ENCODE data around the gene BIVM.

BIVM gene

GRCh38 chr13:102873653-102874052 lies 74.7 kb downstream of the BIVM start:
- Histone ChIP-seq H3K27ac (ENCODE audit: insufficient read depth, low read length, poor library complexity, severe bottlenecking) (no peak overlapping the region), H3K27me3 (replicated peaks; ENCODE audit: control insufficient read depth, insufficient read depth, low read length, poor library complexity, severe bottlenecking) (no peaks in the 10 kb centered on the region), H3K9me3 (ENCODE audit: control insufficient read depth, low read length) (no peaks in the 10 kb centered on the region), H3K4me1 (ENCODE audit: control insufficient read depth, insufficient read depth, low read length, poor library complexity, severe bottlenecking) (no peaks in the 10 kb centered on the region), H3K4me3 (ENCODE audit: insufficient read depth, low read depth, low read length, poor library complexity, severe bottlenecking) (no peak overlapping the region), H3K36me3 (ENCODE audit: control insufficient read depth, insufficient read depth, low read length) (peaks cover 63% of the 10 kb centered on the region)
- no peak for DNase-seq

GRCh38 chr13:102875256-102875655 lies 76.3 kb downstream of the BIVM start:
- H3K36me3 ChIP-seq (ENCODE audit: control insufficient read depth, insufficient read depth, low read length) = peaks cover 54% of the 10 kb centered on the region
- no peak overlapping the region for H3K27ac ChIP-seq (ENCODE audit: insufficient read depth, low read length, poor library complexity, severe bottlenecking)
- no peaks in the 10 kb centered on the region for H3K9me3 ChIP-seq (ENCODE audit: control insufficient read depth, low read length)
- H3K4me1 ChIP-seq (ENCODE audit: control insufficient read depth, insufficient read depth, low read length, poor library complexity, severe bottlenecking) = no peaks in the 10 kb centered on the region
- no peak for DNase-seq
- no peaks in the 10 kb centered on the region for H3K27me3 ChIP-seq (replicated peaks; ENCODE audit: control insufficient read depth, insufficient read depth, low read length, poor library complexity, severe bottlenecking)
- no peak overlapping the region for H3K4me3 ChIP-seq (ENCODE audit: insufficient read depth, low read depth, low read length, poor library complexity, severe bottlenecking)

- no peak for DNase-seq
- H3K4me3 ChIP-seq (ENCODE audit: insufficient read depth, low read depth, low read length, poor library complexity, severe bottlenecking) = no peak overlapping the region
- H3K4me1 ChIP-seq (ENCODE audit: control insufficient read depth, insufficient read depth, low read length, poor library complexity, severe bottlenecking) = no peaks in the 10 kb centered on the region
- H3K27me3 ChIP-seq (replicated peaks; ENCODE audit: control insufficient read depth, insufficient read depth, low read length, poor library complexity, severe bottlenecking) = no peaks in the 10 kb centered on the region
- no peaks in the 10 kb centered on the region for H3K9me3 ChIP-seq (ENCODE audit: control insufficient read depth, low read length)
- H3K36me3 ChIP-seq (ENCODE audit: control insufficient read depth, insufficient read depth, low read length) = peaks cover 46% of the 10 kb centered on the region
- no peak overlapping the region for H3K27ac ChIP-seq (ENCODE audit: insufficient read depth, low read length, poor library complexity, severe bottlenecking)
Measured at GRCh38 chr13:102877303-102877702, 78.4 kb downstream of the BIVM start.

GRCh38 chr13:102878481-102878880 lies 79.6 kb downstream of the BIVM start:
- no peak for DNase-seq
- H3K4me3 ChIP-seq (ENCODE audit: insufficient read depth, low read depth, low read length, poor library complexity, severe bottlenecking) = no peak overlapping the region

GRCh38 chr13:102879793-102880499 lies 81.0 kb downstream of the BIVM start:
- DNase-seq = no peak
- no peak overlapping the region for H3K4me3 ChIP-seq (ENCODE audit: insufficient read depth, low read depth, low read length, poor library complexity, severe bottlenecking)
- H3K36me3 ChIP-seq (ENCODE audit: control insufficient read depth, insufficient read depth, low read length) = peaks cover 27% of the 10 kb centered on the region
- H3K9me3 ChIP-seq (ENCODE audit: control insufficient read depth, low read length) = no peaks in the 10 kb centered on the region
- no peak overlapping the region for H3K27ac ChIP-seq (ENCODE audit: insufficient read depth, low read length, poor library complexity, severe bottlenecking)
- no peaks in the 10 kb centered on the region for H3K27me3 ChIP-seq (replicated peaks; ENCODE audit: control insufficient read depth, insufficient read depth, low read length, poor library complexity, severe bottlenecking)
- no peaks in the 10 kb centered on the region for H3K4me1 ChIP-seq (ENCODE audit: control insufficient read depth, insufficient read depth, low read length, poor library complexity, severe bottlenecking)

More at GRCh38 chr13:102878481-102878880, 79.6 kb downstream of the BIVM start:
- H3K27me3 ChIP-seq (replicated peaks; ENCODE audit: control insufficient read depth, insufficient read depth, low read length, poor library complexity, severe bottlenecking) = no peaks in the 10 kb centered on the region
- no peak overlapping the region for H3K27ac ChIP-seq (ENCODE audit: insufficient read depth, low read length, poor library complexity, severe bottlenecking)
- no peaks in the 10 kb centered on the region for H3K9me3 ChIP-seq (ENCODE audit: control insufficient read depth, low read length)
- H3K36me3 ChIP-seq (ENCODE audit: control insufficient read depth, insufficient read depth, low read length) = peaks cover 35% of the 10 kb centered on the region
- no peaks in the 10 kb centered on the region for H3K4me1 ChIP-seq (ENCODE audit: control insufficient read depth, insufficient read depth, low read length, poor library complexity, severe bottlenecking)

- DNase-seq = no peak
- H3K36me3 ChIP-seq (ENCODE audit: control insufficient read depth, insufficient read depth, low read length) = peaks cover 6% of the 10 kb centered on the region
- H3K4me1 ChIP-seq (ENCODE audit: control insufficient read depth, insufficient read depth, low read length, poor library complexity, severe bottlenecking) = no peaks in the 10 kb centered on the region
Measured at GRCh38 chr13:102881819-102882686, 83.1 kb downstream of the BIVM start.

More at GRCh38 chr13:102881819-102882686, 83.1 kb downstream of the BIVM start:
- Histone ChIP-seq H3K27me3 (replicated peaks; ENCODE audit: control insufficient read depth, insufficient read depth, low read length, poor library complexity, severe bottlenecking) (no peaks in the 10 kb centered on the region), H3K27ac (ENCODE audit: insufficient read depth, low read length, poor library complexity, severe bottlenecking) (no peak overlapping the region), H3K9me3 (ENCODE audit: control insufficient read depth, low read length) (no peaks in the 10 kb centered on the region), H3K4me3 (ENCODE audit: insufficient read depth, low read depth, low read length, poor library complexity, severe bottlenecking) (no peak overlapping the region)

Data from effector memory CD4-positive, alpha-beta T cell (primary cell).